D721Med (cell line): ENCODE data around the gene PHKA2.

Experiments used
- DNase-seq: peaks from one replicate; pipeline ENCODE4 v3.0.0; 2011; ENCODE audit warnings: low spot score; ENCODE audit not compliant: insufficient read length
- FAIRE-seq: peaks from 2 replicates; lab custom pipeline; 2011; peaks lifted over from hg19 to GRCh38; lab: Jason Lieb, UNC
- CTCF ChIP-seq: IDR thresholded peaks from 2 replicates; pipeline ENCODE4 v1.5.1; 2012; ENCODE audit warnings: mild to moderate bottlenecking, control low read depth; ENCODE audit not compliant: insufficient read depth; ENCODE audit errors: missing control alignments

The PHKA2 gene

GRCh38 chrX:19007868-19008267 is 24.0 kb upstream of the PHKA2 start:
- no peak for TF ChIP-seq CTCF
- DNase-seq, result no peak
- FAIRE-seq, result no peak

- TF ChIP-seq CTCF, result no peak
- no peak for DNase-seq
- FAIRE-seq, result no peak
Observed at GRCh38 chrX:19007011-19007410, 23.1 kb upstream of the PHKA2 start.

DNA sequence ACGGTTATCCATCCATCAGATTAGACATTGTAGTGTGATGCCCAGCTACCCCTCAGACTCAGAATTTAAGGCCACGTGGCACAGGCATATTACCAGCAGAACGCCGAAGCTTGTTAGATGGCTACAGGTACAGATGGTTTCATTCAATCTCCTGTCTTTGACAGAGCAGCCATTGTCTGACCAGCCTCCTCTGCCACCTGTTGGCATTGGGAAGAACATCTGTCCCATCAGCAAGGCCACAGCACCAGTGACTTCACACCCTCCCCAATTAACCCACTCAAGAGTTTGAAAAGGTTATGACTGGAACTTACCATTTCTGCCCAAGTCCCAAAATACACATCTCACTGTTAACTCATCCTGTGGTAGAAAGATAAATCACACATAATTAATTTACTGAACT is 22.0 kb upstream of the PHKA2 start:
- FAIRE-seq (no peak), DNase-seq (no peak)
- no peak for TF ChIP-seq CTCF

GRCh38 chrX:19003756-19004155 is 19.8 kb upstream of the PHKA2 start:
- DNase-seq, result no peak
- TF ChIP-seq CTCF, result no peak
- FAIRE-seq, result peak; percentile 21

- DNase-seq (no peak), FAIRE-seq (no peak)
- TF ChIP-seq CTCF, result no peak
Observed at GRCh38 chrX:18998653-18999052, 14.7 kb upstream of the PHKA2 start.

DNA sequence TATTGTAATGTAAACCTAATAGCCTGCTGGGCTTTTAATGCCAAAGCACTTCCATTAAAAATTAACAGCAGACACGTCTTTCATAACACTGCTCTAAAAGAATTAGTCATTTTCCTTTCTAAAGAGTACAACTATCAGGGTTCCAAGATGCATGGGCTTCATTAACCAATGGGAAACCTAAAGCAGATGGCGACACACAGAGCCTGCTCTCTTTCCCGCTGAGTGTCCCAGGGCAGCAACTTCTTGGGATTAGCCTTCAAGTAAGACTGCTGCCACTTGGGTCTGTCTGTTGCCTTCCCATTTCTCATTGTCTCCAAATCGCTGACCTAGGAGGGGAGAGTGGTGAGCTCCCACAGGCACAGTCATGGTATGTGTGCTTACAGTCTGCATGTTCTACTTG is 14.0 kb upstream of the PHKA2 start:
- TF ChIP-seq CTCF, result no peak
- DNase-seq (no peak), FAIRE-seq (no peak)

DNA sequence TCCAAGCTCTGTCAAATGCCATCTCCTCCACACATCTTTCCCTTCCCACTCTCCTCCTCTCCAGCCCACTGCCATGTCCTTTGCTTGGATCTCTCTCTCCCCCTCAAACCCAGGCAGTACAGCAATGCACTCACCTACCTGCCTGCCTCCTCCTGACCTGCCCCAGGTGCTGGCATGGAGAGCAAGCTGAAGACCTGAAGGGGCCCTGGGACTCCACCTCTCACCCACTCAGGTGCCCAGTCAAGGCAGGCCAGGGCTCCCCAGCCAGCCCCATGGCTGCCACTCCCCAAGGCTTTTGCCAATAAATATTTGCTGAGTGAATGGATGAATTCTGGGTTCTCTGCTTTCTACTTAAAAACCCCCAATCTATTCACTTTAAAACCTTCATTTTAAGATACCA is 12.6 kb upstream of the PHKA2 start:
- FAIRE-seq (no peak), DNase-seq (no peak)
- TF ChIP-seq CTCF, result no peak
